GM12801 (cell line): ENCODE measurements around the gene COA1.

Experiments used
- TF ChIP-seq, protein P1 (sequence below): IDR thresholded peaks from one replicate; pipeline ENCODE4 v1.5.1; 2011; ENCODE audit warnings: control low read depth; ENCODE audit not compliant: insufficient read length; ENCODE audit errors: extremely low read depth

The COA1 gene

DNA sequence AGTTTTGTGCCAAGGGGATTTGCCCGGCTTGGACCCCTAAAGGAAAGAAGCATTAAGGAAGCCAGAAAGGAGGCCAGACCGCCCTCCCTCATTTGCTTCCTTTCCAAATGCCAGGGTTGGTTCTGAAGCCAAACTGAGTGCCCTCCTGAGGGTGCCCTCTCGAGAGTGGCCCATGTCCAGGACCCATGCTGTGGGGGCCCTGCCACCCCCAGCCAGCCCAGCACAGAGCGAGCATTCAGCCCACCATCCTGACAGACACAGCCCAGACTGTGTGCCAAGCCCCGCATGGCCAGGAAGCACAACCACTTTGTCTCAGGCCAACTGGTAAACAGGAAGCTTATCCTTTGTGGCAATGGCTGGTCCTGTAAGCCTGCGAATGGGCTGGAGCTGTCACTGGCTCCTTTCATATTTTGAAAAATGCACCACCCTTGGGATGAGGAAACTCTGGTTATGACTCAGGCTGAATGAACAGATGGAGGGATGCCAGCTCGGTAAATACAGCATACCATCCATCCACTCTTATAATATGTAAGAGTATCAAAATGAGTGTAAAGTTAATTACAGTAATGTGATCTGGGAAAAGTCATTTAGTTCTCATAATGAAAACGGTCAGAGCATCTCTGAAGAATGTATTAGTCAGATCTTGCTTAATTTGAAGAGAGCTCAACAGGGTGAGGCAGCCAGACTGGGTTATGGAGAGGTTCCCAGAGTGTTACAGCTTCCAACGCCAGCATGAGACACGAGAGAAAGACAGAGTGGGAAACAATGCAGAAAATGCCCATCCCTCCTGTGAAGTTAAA, 81.5 kb downstream of the COA1 start:
- TF ChIP-seq, protein P1, sequence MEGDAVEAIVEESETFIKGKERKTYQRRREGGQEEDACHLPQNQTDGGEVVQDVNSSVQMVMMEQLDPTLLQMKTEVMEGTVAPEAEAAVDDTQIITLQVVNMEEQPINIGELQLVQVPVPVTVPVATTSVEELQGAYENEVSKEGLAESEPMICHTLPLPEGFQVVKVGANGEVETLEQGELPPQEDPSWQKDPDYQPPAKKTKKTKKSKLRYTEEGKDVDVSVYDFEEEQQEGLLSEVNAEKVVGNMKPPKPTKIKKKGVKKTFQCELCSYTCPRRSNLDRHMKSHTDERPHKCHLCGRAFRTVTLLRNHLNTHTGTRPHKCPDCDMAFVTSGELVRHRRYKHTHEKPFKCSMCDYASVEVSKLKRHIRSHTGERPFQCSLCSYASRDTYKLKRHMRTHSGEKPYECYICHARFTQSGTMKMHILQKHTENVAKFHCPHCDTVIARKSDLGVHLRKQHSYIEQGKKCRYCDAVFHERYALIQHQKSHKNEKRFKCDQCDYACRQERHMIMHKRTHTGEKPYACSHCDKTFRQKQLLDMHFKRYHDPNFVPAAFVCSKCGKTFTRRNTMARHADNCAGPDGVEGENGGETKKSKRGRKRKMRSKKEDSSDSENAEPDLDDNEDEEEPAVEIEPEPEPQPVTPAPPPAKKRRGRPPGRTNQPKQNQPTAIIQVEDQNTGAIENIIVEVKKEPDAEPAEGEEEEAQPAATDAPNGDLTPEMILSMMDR = no peak

DNA sequence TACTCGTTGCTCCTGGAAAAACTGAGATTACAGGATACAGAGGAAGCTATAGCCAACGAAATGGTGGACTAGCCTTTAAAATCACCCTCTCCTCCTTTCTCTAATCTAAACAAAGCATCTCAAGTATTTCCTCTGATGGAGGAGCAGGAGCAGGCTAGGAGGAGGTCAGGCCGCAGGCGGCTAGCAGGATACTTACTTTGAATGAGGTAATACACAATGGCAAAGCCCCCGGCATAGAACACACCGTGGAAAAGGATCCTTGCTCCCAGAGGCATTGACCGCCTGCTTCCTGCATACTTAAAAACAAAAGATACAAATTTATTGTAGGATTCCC, 82.0 kb downstream of the COA1 start:
- TF ChIP-seq, protein P1 = no peak

DNA sequence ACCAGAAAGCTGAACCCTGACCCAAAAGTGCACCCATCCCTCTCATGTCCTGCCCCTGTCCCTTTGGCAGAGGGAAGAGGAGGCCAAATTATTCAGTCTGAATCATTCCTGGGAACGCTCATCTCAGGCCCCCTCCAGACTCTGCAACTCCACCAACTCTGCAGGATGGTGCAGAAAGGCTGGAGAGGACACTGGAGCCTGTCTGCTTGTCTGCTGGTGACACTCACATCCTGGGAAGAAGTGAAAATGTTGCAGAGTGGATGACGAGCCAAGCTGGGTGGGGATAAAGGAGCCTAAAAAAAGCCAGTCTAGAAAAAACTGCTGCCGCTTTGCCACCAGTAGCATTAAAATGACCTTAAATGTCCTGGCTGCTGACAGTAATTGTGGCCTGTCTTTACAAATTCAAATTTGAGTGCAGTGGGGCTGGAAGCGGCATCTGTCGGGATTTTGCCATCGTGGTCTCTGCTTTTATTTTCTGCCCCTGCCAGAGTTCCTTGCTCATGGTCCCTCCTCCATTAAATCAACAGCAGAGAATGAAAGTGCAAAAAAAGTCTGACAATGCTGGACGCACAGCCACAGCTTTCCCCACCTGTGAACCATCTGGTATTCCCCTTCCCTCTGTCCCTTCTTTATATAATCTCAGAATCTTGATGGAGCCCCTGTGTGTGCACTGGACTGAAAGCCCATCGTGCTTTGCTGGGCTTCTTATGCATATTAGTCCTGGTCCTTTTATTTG, 82.6 kb downstream of the COA1 start:
- TF ChIP-seq, protein P1 = no peak

DNA sequence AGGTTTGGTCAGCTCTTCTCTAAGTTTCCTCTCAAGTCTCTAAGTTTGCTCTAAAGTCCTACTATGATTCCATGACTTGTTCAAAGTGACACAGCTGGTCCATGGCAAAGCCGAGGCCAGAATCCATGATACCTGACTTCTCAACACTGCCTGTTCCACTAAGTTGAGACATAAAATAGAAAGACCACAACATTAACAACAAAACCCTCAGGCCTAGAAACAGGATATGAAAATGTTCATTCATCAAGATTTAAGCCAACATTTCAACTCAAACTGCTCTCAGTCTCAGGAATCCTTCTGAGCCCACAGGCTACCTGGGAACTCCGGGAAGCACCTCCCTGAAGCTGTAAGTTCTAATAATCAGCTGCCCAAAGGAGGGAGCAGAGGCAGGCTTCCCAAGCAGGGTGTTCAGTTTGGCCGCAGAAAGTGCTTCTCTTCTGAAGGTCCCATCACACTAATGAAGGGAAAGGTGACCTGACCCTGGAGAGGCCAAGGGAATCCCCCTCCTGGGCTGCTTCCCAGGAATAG, 83.6 kb downstream of the COA1 start:
- TF ChIP-seq, protein P1 = no peak

DNA sequence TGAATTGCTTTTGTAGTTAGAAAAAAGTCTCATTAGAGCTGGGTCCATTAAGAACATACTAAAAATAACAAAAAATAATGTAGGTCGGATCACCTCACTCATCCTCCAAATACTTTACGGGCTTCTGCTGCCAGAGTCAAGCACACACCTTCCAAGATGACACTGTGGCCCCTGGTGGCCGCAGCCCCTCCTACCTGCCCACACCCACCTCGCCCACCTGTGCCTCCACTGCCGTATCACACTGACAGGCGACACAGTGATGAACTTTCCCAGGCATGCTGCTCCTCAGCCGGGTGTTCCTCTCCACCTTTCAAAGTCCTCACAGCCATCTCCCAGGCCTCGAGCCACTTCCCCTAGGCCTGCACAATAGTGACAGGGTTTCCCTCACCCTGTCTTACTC, 85.5 kb downstream of the COA1 start:
- TF ChIP-seq, protein P1 = no peak

DNA sequence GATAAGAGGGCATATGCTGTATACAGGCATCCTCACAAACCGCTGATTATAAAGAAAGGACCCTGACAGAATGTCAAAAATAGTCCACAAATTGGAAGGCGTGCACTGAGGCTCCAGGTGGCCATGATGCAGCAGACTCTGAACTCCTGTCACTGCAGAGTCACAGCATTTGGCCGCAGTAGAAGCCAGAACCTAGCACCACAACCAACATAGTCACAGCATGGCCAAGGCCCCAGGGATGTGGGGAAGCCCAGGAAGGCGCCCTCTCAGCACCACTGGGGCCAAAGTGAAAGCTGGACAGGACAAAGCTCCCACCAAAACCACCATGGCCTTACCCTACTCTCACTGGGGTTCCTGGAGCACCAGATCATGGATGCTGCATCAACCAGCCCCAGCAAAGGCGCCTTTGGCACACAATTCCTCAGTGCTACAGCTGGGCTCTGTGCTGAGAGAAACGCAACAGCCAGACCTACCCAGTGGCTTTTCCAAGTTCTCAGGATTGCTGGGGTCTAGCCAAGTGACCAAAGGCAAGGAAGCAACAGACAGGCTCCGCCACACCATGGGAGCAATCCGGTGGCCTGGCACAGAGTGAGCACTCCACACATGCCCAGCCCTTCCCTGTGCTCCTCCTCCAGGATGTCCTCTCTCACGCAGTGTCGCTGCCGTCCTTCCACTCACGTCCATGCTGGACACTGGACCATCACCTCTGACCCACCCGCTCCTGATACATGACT, 86.3 kb downstream of the COA1 start:
- TF ChIP-seq, protein P1 = no peak

DNA sequence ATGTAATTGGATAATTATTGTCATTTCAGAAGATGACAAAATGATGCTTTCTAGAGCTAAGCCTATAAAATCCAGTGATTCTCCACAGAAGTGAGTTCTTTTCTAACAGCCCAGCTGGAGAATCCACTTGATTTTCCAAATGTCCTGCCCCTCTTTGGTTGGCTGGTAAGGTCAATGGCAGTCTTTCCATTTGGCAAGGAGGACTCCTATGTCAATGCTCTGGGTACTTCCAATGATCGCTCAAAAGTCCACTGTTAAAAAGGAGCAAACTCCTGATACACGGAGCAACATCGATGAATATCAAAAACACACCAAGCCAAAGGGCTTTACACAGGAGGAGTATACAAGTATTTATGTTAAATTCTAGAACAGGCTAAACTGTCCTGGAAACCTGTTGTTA, 88.6 kb downstream of the COA1 start:
- TF ChIP-seq, protein P1 = no peak
